ENCODE results near the gene PLA2G5. TPM values are rescaled to one million over a fixed set of nuclear protein-coding genes. Genes with fewer than 3 reads are reported as not detected.

PLA2G5 gene
- total RNA-seq, 2 experiments from 2014 or later, result not detected

- CTCF ChIA-PET, result no interaction called here
- Mint-ChIP-seq H3K36me3 (ENCODE audit: low read depth) (no peaks in the 10 kb centered on the region), H3K9me3 (no peaks in the 10 kb centered on the region), H3K4me3 (no peak overlapping the region), H3K27me3 (peaks cover 28% of the 10 kb centered on the region), H3K4me1 (peaks cover 17% of the 10 kb centered on the region), H3K27ac (no peak overlapping the region)
- POLR2A ChIA-PET, result no interaction called here
- no peak for DNase-seq
These were observed 13.4 kb downstream of the PLA2G5 start for GRCh38 chr1:20083178-20083944.

GRCh38 chr1:20086800-20087199 lies 16.8 kb downstream of the PLA2G5 start:
- CTCF ChIA-PET, result no interaction called here
- H3K4me1 Mint-ChIP-seq, result peaks cover 4% of the 10 kb centered on the region
- H3K9me3 Mint-ChIP-seq, result no peaks in the 10 kb centered on the region
- no peaks in the 10 kb centered on the region for H3K36me3 Mint-ChIP-seq (ENCODE audit: low read depth)
- H3K4me3 Mint-ChIP-seq, result no peak overlapping the region
- no peak overlapping the region for H3K27ac Mint-ChIP-seq
- POLR2A ChIA-PET, result no interaction called here
- peaks cover 17% of the 10 kb centered on the region for H3K27me3 Mint-ChIP-seq
- no peak for DNase-seq

GRCh38 chr1:20087668-20088067 lies 17.7 kb downstream of the PLA2G5 start:
- CTCF ChIA-PET, result interaction anchor here (0.7 kb wide), 1 partner anchor 76 kb away, joined by 6 read pairs; no protein-coding TSS in a partner anchor

GRCh38 chr1:20089328-20090077 lies 19.5 kb downstream of the PLA2G5 start:
- no peak for DNase-seq
- Mint-ChIP-seq H3K36me3 (ENCODE audit: low read depth) (no peaks in the 10 kb centered on the region), H3K27ac (no peak overlapping the region), H3K9me3 (no peaks in the 10 kb centered on the region), H3K4me1 (no peaks in the 10 kb centered on the region), H3K27me3 (peaks cover 12% of the 10 kb centered on the region), H3K4me3 (no peak overlapping the region)
- CTCF ChIA-PET, result no interaction called here
- POLR2A ChIA-PET, result no interaction called here

More at GRCh38 chr1:20087668-20088067, 17.7 kb downstream of the PLA2G5 start:
- Mint-ChIP-seq H3K4me1 (no peaks in the 10 kb centered on the region), H3K9me3 (no peaks in the 10 kb centered on the region), H3K4me3 (no peak overlapping the region), H3K36me3 (ENCODE audit: low read depth) (no peaks in the 10 kb centered on the region), H3K27ac (no peak overlapping the region), H3K27me3 (peaks cover 13% of the 10 kb centered on the region)
- POLR2A ChIA-PET, result no interaction called here
- no peak for DNase-seq

- H3K4me3 Mint-ChIP-seq, result no peak overlapping the region
- no peak for DNase-seq
- no peaks in the 10 kb centered on the region for H3K36me3 Mint-ChIP-seq (ENCODE audit: low read depth)
- H3K27me3 Mint-ChIP-seq, result peaks cover 15% of the 10 kb centered on the region
- H3K27ac Mint-ChIP-seq, result no peak overlapping the region
- CTCF ChIA-PET, result no interaction called here
- H3K9me3 Mint-ChIP-seq, result no peaks in the 10 kb centered on the region
- POLR2A ChIA-PET, result interaction anchor here (1.3 kb wide), 1 partner anchor 31 kb away, joined by 3 read pairs; no protein-coding TSS in a partner anchor
- no peaks in the 10 kb centered on the region for H3K4me1 Mint-ChIP-seq
These were observed 20.1 kb downstream of the PLA2G5 start for GRCh38 chr1:20090119-20090518.

GRCh38 chr1:20090641-20091040 lies 20.6 kb downstream of the PLA2G5 start:
- ChIA-PET CTCF (no interaction called here), POLR2A (interaction anchor here (1.3 kb wide), 1 partner anchor 32 kb away, joined by 3 read pairs; no protein-coding TSS in a partner anchor)
- Mint-ChIP-seq H3K4me1 (no peaks in the 10 kb centered on the region), H3K36me3 (ENCODE audit: low read depth) (no peaks in the 10 kb centered on the region), H3K9me3 (no peaks in the 10 kb centered on the region), H3K27ac (no peak overlapping the region), H3K4me3 (no peak overlapping the region), H3K27me3 (peaks cover 15% of the 10 kb centered on the region)
- DNase-seq, result no peak

GRCh38 chr1:20093303-20093702 lies 23.3 kb downstream of the PLA2G5 start:
- Mint-ChIP-seq H3K27ac (no peak overlapping the region), H3K36me3 (ENCODE audit: low read depth) (no peaks in the 10 kb centered on the region), H3K4me1 (no peaks in the 10 kb centered on the region), H3K27me3 (peaks cover 13% of the 10 kb centered on the region), H3K4me3 (no peak overlapping the region), H3K9me3 (no peaks in the 10 kb centered on the region)
- ChIA-PET POLR2A (no interaction called here), CTCF (no interaction called here)
- DNase-seq, result no peak

- POLR2A ChIA-PET, result no interaction called here
- H3K36me3 Mint-ChIP-seq (ENCODE audit: low read depth), result no peaks in the 10 kb centered on the region
- no peak for DNase-seq
- no peaks in the 10 kb centered on the region for H3K9me3 Mint-ChIP-seq
- H3K4me1 Mint-ChIP-seq, result no peaks in the 10 kb centered on the region
- CTCF ChIA-PET, result no interaction called here
- no peak overlapping the region for H3K4me3 Mint-ChIP-seq
- peaks cover 13% of the 10 kb centered on the region for H3K27me3 Mint-ChIP-seq
- H3K27ac Mint-ChIP-seq, result no peak overlapping the region
These were observed 24.0 kb downstream of the PLA2G5 start for GRCh38 chr1:20093940-20094391.

- H3K36me3 Mint-ChIP-seq (ENCODE audit: low read depth), result no peaks in the 10 kb centered on the region
- H3K9me3 Mint-ChIP-seq, result no peaks in the 10 kb centered on the region
- CTCF ChIA-PET, result no interaction called here
- POLR2A ChIA-PET, result no interaction called here
- no peak overlapping the region for H3K27ac Mint-ChIP-seq
- no peak overlapping the region for H3K4me3 Mint-ChIP-seq
- no peak for DNase-seq
- no peaks in the 10 kb centered on the region for H3K4me1 Mint-ChIP-seq
- H3K27me3 Mint-ChIP-seq, result peaks cover 10% of the 10 kb centered on the region
These were observed 25.8 kb downstream of the PLA2G5 start for GRCh38 chr1:20095564-20096434.

- Mint-ChIP-seq H3K36me3 (ENCODE audit: low read depth) (no peaks in the 10 kb centered on the region), H3K4me1 (peaks cover 4% of the 10 kb centered on the region), H3K27me3 (peaks cover 7% of the 10 kb centered on the region), H3K27ac (no peak overlapping the region), H3K9me3 (no peaks in the 10 kb centered on the region), H3K4me3 (no peak overlapping the region)
- ChIA-PET POLR2A (no interaction called here), CTCF (no interaction called here)
- no peak for DNase-seq
These were observed 26.9 kb downstream of the PLA2G5 start for GRCh38 chr1:20096840-20097447.

- no peaks in the 10 kb centered on the region for H3K36me3 Mint-ChIP-seq (ENCODE audit: low read depth)
- POLR2A ChIA-PET, result no interaction called here
- CTCF ChIA-PET, result no interaction called here
These were observed 29.5 kb downstream of the PLA2G5 start for GRCh38 chr1:20099533-20099932.

GRCh38 chr1:20100632-20101355 lies 30.8 kb downstream of the PLA2G5 start:
- H3K36me3 Mint-ChIP-seq (ENCODE audit: low read depth), result no peaks in the 10 kb centered on the region
- H3K4me3 Mint-ChIP-seq, result no peak overlapping the region
- H3K27me3 Mint-ChIP-seq, result no peaks in the 10 kb centered on the region
- ChIA-PET POLR2A (no interaction called here), CTCF (interaction anchor here (1.2 to 1.5 kb wide), 3 partner anchors 52 to 112 kb away, joined by 3 to 11 read pairs (median 8); no protein-coding TSS in a partner anchor)
- H3K9me3 Mint-ChIP-seq, result no peaks in the 10 kb centered on the region
- peak; percentile 22 for DNase-seq
- peaks cover 10% of the 10 kb centered on the region for H3K4me1 Mint-ChIP-seq
- H3K27ac Mint-ChIP-seq, result no peak overlapping the region

More at GRCh38 chr1:20099533-20099932, 29.5 kb downstream of the PLA2G5 start:
- H3K4me1 Mint-ChIP-seq, result peaks cover 10% of the 10 kb centered on the region
- H3K9me3 Mint-ChIP-seq, result no peaks in the 10 kb centered on the region
- no peak for DNase-seq
- no peak overlapping the region for H3K27ac Mint-ChIP-seq
- no peak overlapping the region for H3K4me3 Mint-ChIP-seq
- peaks cover 2% of the 10 kb centered on the region for H3K27me3 Mint-ChIP-seq

Measured in activated CD4-positive, alpha-beta memory T cell treated with anti-CD3 and anti-CD28 coated beads, Interleukin-2, amount 10 ng/mL, durations not matched to agents 7 days and 5 days (primary cell).